GM12878 (cell line): ENCODE results near the gene RIIAD1. TPM values are rescaled to one million over a fixed set of nuclear protein-coding genes. Genes with fewer than 3 reads are reported as not detected.

Experiments used
- ATAC-seq: fragments of 200-7000 bp; cut with Tn5 transposase; 3 replicates; pipeline ENCODE4 v1.9.1; 2020; ENCODE audit warnings: mild to moderate bottlenecking, moderate library complexity
- BruUV-seq: library from RNA; stranded (reverse); fragments of 400-500 nt; replicated peaks from 2 replicates; lab custom pipeline; 2021; lab: Mats Ljungman, UMichigan
- CTCF ChIA-PET: fragments of 300-600 bp; sonication (Branson Sonifier 250); formaldehyde crosslinking; extraction: SDS; loops from one replicate; lab custom pipeline; 2021; ENCODE audit warnings: inconsistent platforms; lab: Yijun Ruan, JAX
- POLR2A ChIA-PET: fragments of 350-600 bp; formaldehyde crosslinking; extraction: SDS; loops from one replicate; lab custom pipeline; 2021; ENCODE audit warnings: inconsistent platforms; lab: Charles Lee
- RAD21 ChIA-PET: fragments of 300-600 bp; sonication (Branson Sonifier 250); formaldehyde crosslinking; loops from one replicate; lab custom pipeline; 2023; ENCODE audit warnings: antibody characterized with exemption; ENCODE audit not compliant: unreplicated experiment; lab: Charles Lee
- SMC1A ChIA-PET: fragments of 300-600 bp; sonication (Branson Sonifier 250); formaldehyde crosslinking; loops from one replicate; lab custom pipeline; 2023; ENCODE audit not compliant: unreplicated experiment, uncharacterized antibody; lab: Charles Lee
- DNase-seq: peaks from one replicate; pipeline ENCODE4 v3.0.0-alpha.2; 2011; ENCODE audit warnings: low read depth, low spot score
- FAIRE-seq: peaks from 3 replicates; lab custom pipeline; 2011; peaks lifted over from hg19 to GRCh38; lab: Jason Lieb, UNC
- H2AFZ ChIP-seq: 2 replicates; pipeline ENCODE4 v1.6.0; 2011; ENCODE audit warnings: low read depth, low read length, control low read depth; ENCODE audit not compliant: control insufficient read depth
- H3K27ac ChIP-seq: 2 replicates; pipeline ENCODE4 v1.5.1; 2011; ENCODE audit warnings: control low read depth; ENCODE audit not compliant: control insufficient read depth, insufficient read depth
- H3K27me3 ChIP-seq, 2 experiments: replicated peaks in 1 of 2; 2 replicates each; pipeline versions ENCODE4 v1.6.0 to v1.6.1; 2011; ENCODE audit warnings: low read length in 1 of 2; ENCODE audit not compliant: control insufficient read depth in 2 of 2, insufficient read depth in 2 of 2
- H3K36me3 ChIP-seq, 2 experiments: 2 replicates each; pipeline ENCODE4 v1.5.1; 2011; ENCODE audit warnings: low read length in 1 of 2; ENCODE audit not compliant: control insufficient read depth in 2 of 2, insufficient read depth in 2 of 2
- H3K4me1 ChIP-seq: 2 replicates; pipeline ENCODE4 v1.6.1; 2011; ENCODE audit warnings: mild to moderate bottlenecking, low read length, moderate library complexity, mixed read lengths; ENCODE audit not compliant: control insufficient read depth, insufficient read depth
- H3K4me2 ChIP-seq: 2 replicates; pipeline ENCODE4 v1.6.0; 2011; ENCODE audit warnings: control low read depth; ENCODE audit not compliant: control insufficient read depth, insufficient read depth
- H3K4me3 ChIP-seq: fragments of 200-600 bp; sonication (generic); 2 replicates; pipeline ENCODE4 v1.5.1; 2016
- H3K79me2 ChIP-seq: 2 replicates; pipeline ENCODE4 v1.6.0; 2011; ENCODE audit warnings: low read length; ENCODE audit not compliant: control insufficient read depth, insufficient read depth
- H3K9ac ChIP-seq: 2 replicates; pipeline ENCODE4 v1.8.0; 2011; ENCODE audit warnings: low read length, control low read depth, mixed read lengths; ENCODE audit not compliant: control insufficient read depth, insufficient read depth
- H3K9me3 ChIP-seq: replicated peaks from 3 replicates; pipeline ENCODE4 v1.5.1; 2011; ENCODE audit warnings: mild to moderate bottlenecking, low read length; ENCODE audit not compliant: control insufficient read depth, insufficient read depth
- H4K20me1 ChIP-seq: 2 replicates; pipeline ENCODE4 v1.6.0; 2011; ENCODE audit not compliant: control insufficient read depth, insufficient read depth
- EGR1 ChIP-seq, 2 experiments: IDR thresholded peaks; 1 replicate in 1 of 2; 2 replicates in 1 of 2; pipeline ENCODE4 v1.6.1; 2011 to 2012; ENCODE audit warnings: low read depth in 2 of 2, low read length in 2 of 2, borderline replicate concordance in 1 of 2, mild to moderate bottlenecking in 1 of 2, moderate library complexity in 1 of 2
- MEF2B ChIP-seq: fragments of 450-650 bp; IDR thresholded peaks from 2 replicates; pipeline ENCODE4 v1.6.1; 2018; ENCODE audit warnings: mild to moderate bottlenecking, moderate library complexity; ENCODE audit not compliant: partially characterized antibody, poor library complexity, severe bottlenecking
- WGBS: methylation state at CpG from one replicate; pipeline ENCODE4 v1.1.6; 2016; ENCODE audit warnings: low lambda C conversion rate; ENCODE audit not compliant: insufficient replicate concordance, insufficient coverage; ENCODE audit errors: missing lambda C conversion rate; 5-methylcytosine and 5-hydroxymethylcytosine counted together
- in situ Hi-C: fragments of 300-500 bp; cut with MboI; formaldehyde crosslinking; loops from 9 replicates; pipeline ENCODE4 v1.14.3; 2018; ENCODE audit warnings: mixed read lengths
- intact Hi-C: fragments of 100-400 bp; cut with micrococcal nuclease; formaldehyde crosslinking; loops from one replicate; pipeline ENCODE4 v1.14.2; 2022; ENCODE audit not compliant: unreplicated experiment
- polyA plus RNA-seq, 11 experiments: library from polyadenylated mRNA; depleted of rRNA in 4 of 11; unstranded in 6 of 11; stranded (reverse) in 5 of 11; fragments of >200 nt; fragmentation: Nextera tagmentation in 4 of 11; fragmentation: Illumina TruSeq in 1 of 11; extraction: Ambion mirVana in 4 of 11; extraction: Trizol in 1 of 11; gene quantifications; 1 replicate in 1 of 11; 2 replicates in 10 of 11; pipeline versions ENCODE4 v1.2.1 to v1.2.3, GENCODE V29; 2011 to 2016; ENCODE audit warnings: inconsistent platforms in 2 of 11, missing spikeins in 2 of 11, low read depth in 1 of 11
- total RNA-seq, 4 experiments: library from RNA; depleted of rRNA in 3 of 4; stranded (reverse); fragments of >200 nt in 3 of 4; fragmentation: Illumina TruSeq in 1 of 4; extraction: Trizol in 1 of 4; gene quantifications; 2 replicates each; pipeline versions ENCODE4 v1.2.1 to v1.2.3, GENCODE V29; 2013 to 2021

Gene RIIAD1
- total and polyA plus RNA-seq, 10 of the 15 experiments (the other 5 are each of a cell fraction or from before 2014, with no cell fraction given), result not detected

DNA sequence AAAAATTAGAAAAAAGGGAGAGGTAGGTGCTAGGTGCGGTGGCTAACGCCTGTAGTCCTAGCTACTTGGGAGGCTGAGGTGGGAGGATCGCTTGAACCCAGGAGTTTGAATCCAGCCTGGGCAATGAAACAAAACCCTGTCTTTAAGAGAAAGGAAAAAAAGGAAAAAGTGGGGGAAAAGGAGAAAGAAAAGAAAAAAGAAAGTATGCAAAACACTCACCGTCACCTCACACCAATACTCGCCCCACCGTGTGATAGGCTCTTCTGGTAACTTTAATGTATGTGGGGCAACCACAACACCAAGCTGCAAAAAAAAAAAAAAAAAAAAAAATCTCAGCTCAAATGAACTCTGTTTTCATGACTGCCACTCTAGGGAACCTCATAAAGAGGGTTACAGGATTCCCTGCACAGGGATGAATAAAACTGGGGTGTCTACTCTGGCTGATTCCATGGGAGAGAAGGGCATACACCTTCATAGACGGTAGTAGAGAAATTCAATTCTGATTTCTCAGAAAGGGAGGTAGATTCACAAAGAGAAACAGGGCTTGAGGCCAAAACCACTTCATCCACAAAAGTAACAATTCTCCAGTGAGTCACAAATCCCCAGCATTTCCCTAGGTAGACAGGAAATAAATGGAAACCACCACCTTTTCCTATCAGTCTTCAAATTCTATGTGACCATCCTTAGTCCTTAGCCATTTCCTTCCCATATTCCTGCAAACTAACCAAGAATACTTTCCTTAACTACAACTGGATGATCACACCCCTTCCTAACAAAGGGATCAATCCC, 39.5 kb downstream of the RIIAD1 start:
- Histone ChIP-seq H3K4me2 (no peak overlapping the region), H4K20me1 (no peaks in the 10 kb centered on the region), H3K27ac (no peak overlapping the region), H2AFZ (no peak overlapping the region), H3K36me3 (peaks cover 5 to 25% of the 10 kb centered on the region in 2 experiments; a peak in 3 of 4 replicates)
- in situ Hi-C loops, result no loop called here
- no peak for FAIRE-seq
- ChIA-PET POLR2A (interaction anchor here (0.6 to 1.2 kb wide), 2 partner anchors 24 to 509 kb away, joined by 3 to 5 read pairs; no protein-coding TSS in a partner anchor), SMC1A (no interaction called here)
- BruUV-seq, result no TSS peak
- TF ChIP-seq MEF2B (no peak), EGR1 (IDR thresholded peaks at IDR 0.05; ENCODE audit: borderline replicate concordance in 1 of 2, low read depth in 2 of 2, low read length in 2 of 2) (no peak)
- TF ChIP-seq, all 136 proteins: peak for 0
- Histone ChIP-seq H3K9ac (no peak overlapping the region), H3K4me1 (no peaks in the 10 kb centered on the region), H3K4me3 (no peak overlapping the region), H3K9me3 (no peaks in the 10 kb centered on the region), H3K27me3 (no peaks in the 10 kb centered on the region), H3K79me2 (peaks cover 12% of the 10 kb centered on the region)
- intact Hi-C loops, result no loop called here
- CTCF ChIA-PET, result interaction anchor here (1.0 kb wide), 1 partner anchor 460 kb away, joined by 3 read pairs; no protein-coding TSS in a partner anchor
- RAD21 ChIA-PET, result no interaction called here
- no peak for DNase-seq
- no peak for ATAC-seq
- 97% methylated on average over 7 of the region's 7 CpGs for WGBS
